GM12891 (cell line): Measurements from ENCODE around the gene GPR39.

ENCODE experiments used
- DNase-seq: peaks from one replicate; pipeline ENCODE4 v3.0.0; 2011; ENCODE audit warnings: low spot score; ENCODE audit not compliant: insufficient read length
- FAIRE-seq: peaks from 2 replicates; lab custom pipeline; 2011; peaks lifted over from hg19 to GRCh38; lab: Jason Lieb, UNC
- PAX5 ChIP-seq: IDR thresholded peaks from 2 replicates; pipeline ENCODE4 v1.6.1; 2011; ENCODE audit warnings: low read length, moderate library complexity, mild to moderate bottlenecking; ENCODE audit not compliant: insufficient read depth, severe bottlenecking
- POLR2A ChIP-seq: IDR thresholded peaks from 2 replicates; pipeline ENCODE4 v1.6.1; 2011; ENCODE audit warnings: low read depth, low read length, control low read depth
- POLR2AphosphoS5 ChIP-seq: IDR thresholded peaks from 2 replicates; pipeline ENCODE4 v1.6.1; 2011; ENCODE audit warnings: low read depth, low read length, control low read depth
- POU2F2 ChIP-seq: IDR thresholded peaks from 2 replicates; pipeline ENCODE4 v1.6.1; 2011; ENCODE audit warnings: low read depth, mild to moderate bottlenecking, control low read depth, low read length, moderate library complexity
- SPI1 ChIP-seq: IDR thresholded peaks from 2 replicates; pipeline ENCODE4 v1.6.1; 2011; ENCODE audit warnings: low read depth, low read length, control low read depth
- TAF1 ChIP-seq: IDR thresholded peaks from 2 replicates; pipeline ENCODE4 v1.6.1; 2011; ENCODE audit warnings: low read depth, low read length, control low read depth

GPR39 gene

GRCh38 chr2:132420816-132421805, 4.5 kb downstream of the GPR39 start:
- TF ChIP-seq PAX5 (no peak), POLR2A (no peak), TAF1 (no peak), POLR2AphosphoS5 (no peak)

GRCh38 chr2:132422736-132423135, 6.1 kb downstream of the GPR39 start:
- no peak for FAIRE-seq
- TF ChIP-seq POLR2A (no peak), TAF1 (no peak), SPI1 (no peak), PAX5 (no peak), POLR2AphosphoS5 (no peak), POU2F2 (no peak)

More at GRCh38 chr2:132420816-132421805, 4.5 kb downstream of the GPR39 start:
- FAIRE-seq (no peak), DNase-seq (no peak)

GRCh38 chr2:132424526-132425121, 8.0 kb downstream of the GPR39 start:
- FAIRE-seq (no peak), DNase-seq (no peak)
- TF ChIP-seq POU2F2 (no peak), PAX5 (no peak), SPI1 (no peak), TAF1 (no peak), POLR2A (no peak), POLR2AphosphoS5 (no peak)

More at GRCh38 chr2:132422736-132423135, 6.1 kb downstream of the GPR39 start:
- DNase-seq = no peak

- no peak for FAIRE-seq
Observed at GRCh38 chr2:132426033-132426432, 9.4 kb downstream of the GPR39 start.

DNA sequence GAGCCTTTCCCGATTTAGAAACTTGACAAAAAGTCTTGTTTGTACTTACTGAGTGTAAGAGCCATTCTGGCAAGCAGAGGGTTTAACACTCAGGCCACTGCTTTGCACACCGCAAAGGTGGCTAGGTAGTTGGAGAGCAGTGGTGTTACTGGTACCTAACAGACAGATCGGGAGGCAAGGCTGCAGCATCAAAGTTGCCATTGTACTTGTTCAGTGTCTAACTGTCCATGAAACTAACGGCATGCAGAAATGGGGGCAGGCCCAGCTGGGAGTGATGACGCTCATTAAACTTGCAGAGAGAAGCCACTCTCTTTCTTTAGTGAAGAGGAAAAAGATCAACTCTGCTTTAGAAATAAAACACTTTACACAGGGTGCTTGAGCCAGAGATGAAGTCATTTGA, 10.1 kb downstream of the GPR39 start:
- no peak for DNase-seq
- FAIRE-seq = no peak
- TF ChIP-seq POU2F2 (no peak), TAF1 (no peak), POLR2A (no peak), SPI1 (no peak), POLR2AphosphoS5 (no peak), PAX5 (no peak)

More at GRCh38 chr2:132426033-132426432, 9.4 kb downstream of the GPR39 start:
- TF ChIP-seq SPI1 (no peak), POLR2AphosphoS5 (no peak), POU2F2 (no peak), TAF1 (no peak), POLR2A (no peak), PAX5 (no peak)
- no peak for DNase-seq

DNA sequence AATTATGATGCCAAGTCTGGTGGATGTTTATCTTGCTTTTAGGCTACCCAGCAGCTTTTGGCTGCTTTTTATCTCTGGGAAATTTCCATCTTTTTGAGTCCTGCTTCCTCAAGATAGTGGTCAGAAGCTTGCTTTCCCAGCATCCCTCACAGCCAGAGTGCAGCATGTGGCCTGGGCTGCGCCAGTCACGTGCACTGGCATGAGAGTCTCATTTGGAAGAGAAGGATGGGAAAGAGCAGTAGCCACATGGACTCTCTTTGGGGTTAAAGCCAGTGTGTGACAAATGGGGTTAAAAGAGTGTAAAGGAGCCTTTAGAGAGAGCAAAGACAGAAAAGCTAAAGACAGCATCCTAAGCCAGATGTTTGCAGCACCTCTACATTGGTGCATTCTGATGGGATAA, 12.7 kb downstream of the GPR39 start:
- no peak for FAIRE-seq
- TF ChIP-seq SPI1 (no peak), PAX5 (no peak), POU2F2 (no peak), POLR2A (no peak), TAF1 (no peak), POLR2AphosphoS5 (no peak)
- DNase-seq = no peak

DNA sequence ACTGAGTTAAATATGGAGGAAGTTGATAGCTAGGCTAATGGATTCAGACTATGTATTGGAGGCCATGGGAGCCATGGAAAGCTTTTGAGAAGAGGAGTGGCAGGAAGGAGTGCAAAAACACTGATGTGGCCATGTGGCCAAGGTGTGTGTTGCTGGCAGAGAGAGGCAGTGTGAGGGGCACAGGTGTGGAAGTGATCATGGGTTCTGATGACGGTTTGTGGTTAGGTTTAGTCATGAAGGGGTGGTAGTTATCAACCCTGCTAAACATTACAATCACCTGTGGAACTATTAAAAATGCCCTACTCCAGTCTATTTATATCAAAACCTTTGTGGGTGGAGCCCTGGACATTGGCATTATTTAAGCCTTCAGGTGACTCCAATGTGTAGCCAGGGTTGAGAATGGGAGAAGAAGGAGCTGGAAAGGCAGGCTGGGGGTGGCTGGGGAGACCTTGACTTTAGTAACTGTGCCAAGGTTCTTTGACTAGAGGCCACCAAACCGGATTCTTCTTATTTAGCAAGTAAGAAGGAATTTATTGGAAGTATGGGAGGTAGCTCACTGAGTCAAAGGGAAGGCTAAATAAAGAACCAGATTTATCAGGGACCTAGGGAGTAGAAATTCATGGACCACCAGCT, 13.5 kb downstream of the GPR39 start:
- FAIRE-seq (no peak), DNase-seq (no peak)
- TF ChIP-seq POLR2A = no peak
- no peak for TF ChIP-seq PAX5
- TF ChIP-seq POU2F2 = no peak
- TF ChIP-seq SPI1 = no peak
- TF ChIP-seq POLR2AphosphoS5 = no peak
- no peak for TF ChIP-seq TAF1

- FAIRE-seq = no peak
Observed at GRCh38 chr2:132430895-132431294, 14.3 kb downstream of the GPR39 start.

DNA sequence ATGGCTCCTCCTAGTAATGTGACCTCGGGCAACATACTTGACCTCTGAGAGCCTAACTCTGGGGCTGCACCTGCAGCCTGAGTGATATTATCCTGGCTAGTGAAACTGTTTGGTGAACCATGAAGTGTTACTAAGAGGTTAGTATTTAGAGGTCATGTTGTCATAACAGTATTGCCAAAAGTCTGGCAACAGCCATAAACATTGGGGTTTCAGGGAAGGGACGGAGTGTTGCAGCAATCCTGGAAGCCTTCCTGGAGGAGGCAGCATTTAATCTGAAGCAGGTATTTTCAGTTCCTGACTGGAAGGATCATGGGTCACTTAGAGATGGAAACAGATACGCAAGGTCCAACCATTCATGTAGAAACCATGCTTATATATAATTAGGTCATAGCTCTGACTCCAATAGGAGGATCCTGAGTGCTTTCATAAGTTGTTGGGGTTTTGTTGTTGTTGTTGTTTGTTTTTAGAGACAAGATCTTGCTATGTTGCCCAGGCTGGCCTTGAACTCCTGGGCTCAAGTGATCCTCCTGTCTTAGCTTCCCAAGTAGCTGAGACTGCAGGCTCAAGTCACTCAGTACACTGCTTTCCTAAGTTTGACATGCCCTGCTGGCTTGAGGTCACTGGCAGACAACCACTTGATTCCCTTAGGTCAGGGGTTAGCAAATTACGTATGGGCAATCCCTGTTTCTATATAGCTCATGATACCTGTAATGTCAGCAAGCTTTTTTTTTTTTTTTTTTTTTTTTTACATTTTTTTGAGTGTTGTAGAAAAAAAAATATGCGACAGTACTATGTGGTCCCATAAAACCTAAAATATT, 21.5 kb downstream of the GPR39 start:
- FAIRE-seq (no peak), DNase-seq (no peak)
- no peak for TF ChIP-seq SPI1

More at GRCh38 chr2:132430895-132431294, 14.3 kb downstream of the GPR39 start:
- TF ChIP-seq POLR2AphosphoS5 (no peak), TAF1 (no peak), PAX5 (no peak), POLR2A (no peak), SPI1 (no peak), POU2F2 (no peak)
- DNase-seq = no peak
